H9 (cell line): ENCODE data around the gene FBXL13. TPM values are rescaled to one million over a fixed set of nuclear protein-coding genes. Genes with fewer than 3 reads are reported as not detected.

ENCODE experiments used
- DNase-seq: peaks from one replicate; pipeline ENCODE4 v3.0.0-alpha.2; 2017
- H2AFZ ChIP-seq: one replicate; pipeline ENCODE4 v1.6.1; 2013; ENCODE audit warnings: mild to moderate bottlenecking, low read length, control low read depth, moderate library complexity
- H2AK5ac ChIP-seq: 2 replicates; pipeline ENCODE4 v1.6.1; 2013; ENCODE audit warnings: low read length, control low read depth, mixed read lengths; ENCODE audit not compliant: insufficient read length
- H2BK120ac ChIP-seq: one replicate; pipeline ENCODE4 v1.6.1; 2013; ENCODE audit warnings: low read depth, mild to moderate bottlenecking, low read length, control low read depth, inconsistent platforms; ENCODE audit not compliant: poor library complexity, severe bottlenecking
- H2BK12ac ChIP-seq: 2 replicates; pipeline ENCODE4 v1.6.1; 2013; ENCODE audit warnings: low read length, control low read depth, mixed read lengths, low read depth; ENCODE audit not compliant: insufficient read length
- H2BK15ac ChIP-seq: 2 replicates; pipeline ENCODE4 v1.6.1; 2013; ENCODE audit warnings: low read depth, low read length, control low read depth
- H2BK20ac ChIP-seq: one replicate; pipeline ENCODE4 v1.6.1; 2013; ENCODE audit warnings: low read depth, mild to moderate bottlenecking, low read length, control low read depth, inconsistent platforms; ENCODE audit not compliant: poor library complexity, severe bottlenecking
- H2BK5ac ChIP-seq: 2 replicates; pipeline ENCODE4 v1.6.1; 2013; ENCODE audit warnings: low read length, control low read depth, mixed read lengths; ENCODE audit not compliant: insufficient read length
- H3K14ac ChIP-seq: 2 replicates; pipeline ENCODE4 v1.6.1; 2013; ENCODE audit warnings: low read length, control low read depth; ENCODE audit not compliant: insufficient read depth
- H3K18ac ChIP-seq: 2 replicates; pipeline ENCODE4 v1.6.1; 2013; ENCODE audit warnings: low read depth, mild to moderate bottlenecking, mixed read lengths, low read length, control low read depth; ENCODE audit not compliant: insufficient read length
- H3K23ac ChIP-seq: 2 replicates; pipeline ENCODE4 v1.6.1; 2013; ENCODE audit warnings: low read length, control low read depth, mixed read lengths, low read depth; ENCODE audit not compliant: insufficient read length
- H3K23me2 ChIP-seq: 2 replicates; pipeline ENCODE4 v1.6.1; 2013; ENCODE audit warnings: low read depth, mild to moderate bottlenecking, mixed read lengths, low read length, control low read depth; ENCODE audit not compliant: insufficient read length, poor library complexity, severe bottlenecking
- H3K27ac ChIP-seq: 2 replicates; pipeline ENCODE4 v1.5.1; 2013; ENCODE audit warnings: low read length, control low read depth, mixed read lengths, low read depth; ENCODE audit not compliant: insufficient read length
- H3K27me3 ChIP-seq: 2 replicates; pipeline ENCODE4 v1.6.1; 2013; ENCODE audit warnings: low read length, control low read depth, inconsistent platforms; ENCODE audit not compliant: insufficient read depth
- H3K4ac ChIP-seq: 2 replicates; pipeline ENCODE4 v1.6.1; 2013; ENCODE audit warnings: low read depth, mild to moderate bottlenecking, control low read depth, inconsistent platforms, low read length, moderate library complexity
- H3K4me1 ChIP-seq: 2 replicates; pipeline ENCODE4 v1.6.1; 2013; ENCODE audit warnings: low read length, control low read depth, inconsistent platforms; ENCODE audit not compliant: insufficient read depth
- H3K4me2 ChIP-seq: 2 replicates; pipeline ENCODE4 v1.6.1; 2013; ENCODE audit warnings: low read length, control low read depth, mixed read lengths; ENCODE audit not compliant: insufficient read length, insufficient read depth
- H3K56ac ChIP-seq: 2 replicates; pipeline ENCODE4 v1.6.1; 2013; ENCODE audit warnings: low read depth, mild to moderate bottlenecking, mixed read lengths, low read length, control low read depth; ENCODE audit not compliant: insufficient read length
- H3K79me1 ChIP-seq: 2 replicates; pipeline ENCODE4 v1.6.1; 2013; ENCODE audit warnings: low read depth, mild to moderate bottlenecking, moderate library complexity, low read length, control low read depth, inconsistent platforms; ENCODE audit not compliant: insufficient read depth, poor library complexity, severe bottlenecking
- H3K79me2 ChIP-seq: 2 replicates; pipeline ENCODE4 v1.6.1; 2013; ENCODE audit warnings: low read length, control low read depth, inconsistent platforms; ENCODE audit not compliant: insufficient read depth
- H3K9ac ChIP-seq: 2 replicates; pipeline ENCODE4 v1.6.1; 2013; ENCODE audit warnings: low read length, control low read depth, mixed read lengths; ENCODE audit not compliant: insufficient read length; ENCODE audit errors: extremely low read depth
- H3K9me3 ChIP-seq: one replicate; pipeline ENCODE4 v1.6.1; 2013; ENCODE audit warnings: low read depth, low read length, inconsistent platforms; ENCODE audit not compliant: control insufficient read depth
- H3T11ph ChIP-seq: one replicate; pipeline ENCODE4 v1.6.1; 2013; ENCODE audit warnings: mild to moderate bottlenecking, low read length, control low read depth, inconsistent platforms
- H4K20me1 ChIP-seq: one replicate; pipeline ENCODE4 v1.6.1; 2013; ENCODE audit not compliant: control insufficient read depth, insufficient read length, insufficient read depth
- H4K5ac ChIP-seq: 2 replicates; pipeline ENCODE4 v1.6.1; 2013; ENCODE audit warnings: low read depth, mild to moderate bottlenecking, mixed read lengths, low read length, control low read depth; ENCODE audit not compliant: insufficient read length
- H4K8ac ChIP-seq: replicated peaks from 2 replicates; pipeline ENCODE4 v1.6.1; 2013; ENCODE audit warnings: low read length, control low read depth, mixed read lengths, low read depth; ENCODE audit not compliant: insufficient read length
- H4K91ac ChIP-seq: 2 replicates; pipeline ENCODE4 v1.6.1; 2013; ENCODE audit warnings: low read depth, mild to moderate bottlenecking, moderate library complexity, mixed read lengths, low read length, control low read depth; ENCODE audit not compliant: insufficient read length
- H3K27ac Mint-ChIP-seq, 3 experiments: 2 replicates in 2 of 3; 3 replicates in 1 of 3; pipeline ENCODE4 v1.8.0; 2020 to 2021; ENCODE audit warnings: mixed read lengths in 3 of 3, mild to moderate bottlenecking in 1 of 3, moderate library complexity in 1 of 3
- H3K27me3 Mint-ChIP-seq: 2 replicates; pipeline ENCODE4 v1.8.0; 2021; ENCODE audit warnings: low read depth, mild to moderate bottlenecking, moderate library complexity, mixed read lengths
- H3K36me3 Mint-ChIP-seq, 3 experiments: 2 replicates in 2 of 3; 3 replicates in 1 of 3; pipeline ENCODE4 v1.8.0; 2020 to 2021; ENCODE audit warnings: low read depth in 3 of 3, mixed read lengths in 3 of 3; ENCODE audit not compliant: insufficient read depth in 1 of 3
- H3K4me1 Mint-ChIP-seq, 2 experiments: 2 replicates each; pipeline ENCODE4 v1.8.0; 2020; ENCODE audit warnings: mixed read lengths in 2 of 2
- H3K4me3 Mint-ChIP-seq, 2 experiments: 2 replicates in 1 of 2; 3 replicates in 1 of 2; pipeline ENCODE4 v1.8.0; 2020 to 2021; ENCODE audit warnings: mild to moderate bottlenecking in 2 of 2, mixed read lengths in 2 of 2, moderate library complexity in 1 of 2
- H3K9me3 Mint-ChIP-seq, 2 experiments: 2 replicates in 1 of 2; 3 replicates in 1 of 2; pipeline ENCODE4 v1.8.0; 2020; ENCODE audit warnings: mild to moderate bottlenecking in 2 of 2, mixed read lengths in 2 of 2, moderate library complexity in 1 of 2
- WGBS: extraction: QIAGEN DNeasy Blood & Tissue Kit; methylation state at CpG from one replicate; pipeline ENCODE4 v1.1.7; 2013; ENCODE audit warnings: missing lambda C conversion rate, low lambda C conversion rate, mixed read lengths; ENCODE audit not compliant: insufficient read length; ENCODE audit errors: extremely low coverage; 5-methylcytosine and 5-hydroxymethylcytosine counted together
- total RNA-seq: library from RNA; stranded (reverse); gene quantifications from 2 replicates; pipeline ENCODE4 v1.2.1, GENCODE V29; 2021
- TF ChIP-seq, protein P1 (sequence below): fragments of 200-600 bp; sonication (generic); conservative IDR thresholded peaks from 3 replicates; pipeline ENCODE4 v1.8.0; 2021; ENCODE audit warnings: antibody characterized with exemption, mild to moderate bottlenecking

The FBXL13 gene
- total RNA-seq, 1 experiment from 2014 or later: 4.4 TPM

DNA sequence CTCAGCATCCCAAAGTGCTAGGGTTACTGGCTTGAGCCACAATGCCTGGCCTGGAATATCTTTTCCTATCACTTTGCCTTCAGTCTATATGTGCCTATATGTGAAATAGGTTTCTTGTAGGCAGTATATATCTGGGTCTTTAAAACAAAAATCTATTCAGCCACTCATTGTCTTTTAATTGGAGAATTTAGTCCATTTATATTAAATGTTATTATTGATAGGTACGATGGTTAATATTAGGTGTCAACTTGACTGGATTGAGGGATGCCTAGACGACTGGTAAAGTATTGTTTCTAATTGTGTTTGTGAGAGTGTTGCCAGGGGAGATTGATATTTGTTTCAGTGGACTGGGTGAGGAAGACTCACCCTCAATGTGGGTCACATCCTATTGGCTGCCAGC is 73.4 kb downstream of the FBXL13 start:
- no peak for DNase-seq
- H3K9me3 ChIP-seq: no peaks in the 10 kb centered on the region
- H2AK5ac ChIP-seq: no peak overlapping the region
- H3K4me2 ChIP-seq: no peak overlapping the region
- no peak overlapping the region for H3K4ac ChIP-seq
- H3T11ph ChIP-seq: no peak overlapping the region
- peaks cover 9 to 10% of the 10 kb centered on the region in 2 experiments; a peak in 4 of 5 replicates for H3K9me3 Mint-ChIP-seq
- H4K5ac ChIP-seq: no peak overlapping the region
- H3K36me3 Mint-ChIP-seq: peaks cover 3 to 12% (median 9%) of the 10 kb centered on the region in 3 experiments; a peak in 6 of 7 replicates
- H3K27ac ChIP-seq: no peak overlapping the region
- no peaks in the 10 kb centered on the region for H3K4me1 ChIP-seq
- no peaks in the 10 kb centered on the region for H3K4me1 Mint-ChIP-seq
- H2AFZ ChIP-seq: no peak overlapping the region
- H3K4me3 Mint-ChIP-seq: no peak overlapping the region
- no peak overlapping the region for H3K23ac ChIP-seq
- H3K27me3 Mint-ChIP-seq: no peaks in the 10 kb centered on the region; the same call in none of the 2 replicates
- no peak overlapping the region for H2BK120ac ChIP-seq
- H4K91ac ChIP-seq: no peak overlapping the region
- H3K9ac ChIP-seq: no peak overlapping the region
- TF ChIP-seq, protein P1, sequence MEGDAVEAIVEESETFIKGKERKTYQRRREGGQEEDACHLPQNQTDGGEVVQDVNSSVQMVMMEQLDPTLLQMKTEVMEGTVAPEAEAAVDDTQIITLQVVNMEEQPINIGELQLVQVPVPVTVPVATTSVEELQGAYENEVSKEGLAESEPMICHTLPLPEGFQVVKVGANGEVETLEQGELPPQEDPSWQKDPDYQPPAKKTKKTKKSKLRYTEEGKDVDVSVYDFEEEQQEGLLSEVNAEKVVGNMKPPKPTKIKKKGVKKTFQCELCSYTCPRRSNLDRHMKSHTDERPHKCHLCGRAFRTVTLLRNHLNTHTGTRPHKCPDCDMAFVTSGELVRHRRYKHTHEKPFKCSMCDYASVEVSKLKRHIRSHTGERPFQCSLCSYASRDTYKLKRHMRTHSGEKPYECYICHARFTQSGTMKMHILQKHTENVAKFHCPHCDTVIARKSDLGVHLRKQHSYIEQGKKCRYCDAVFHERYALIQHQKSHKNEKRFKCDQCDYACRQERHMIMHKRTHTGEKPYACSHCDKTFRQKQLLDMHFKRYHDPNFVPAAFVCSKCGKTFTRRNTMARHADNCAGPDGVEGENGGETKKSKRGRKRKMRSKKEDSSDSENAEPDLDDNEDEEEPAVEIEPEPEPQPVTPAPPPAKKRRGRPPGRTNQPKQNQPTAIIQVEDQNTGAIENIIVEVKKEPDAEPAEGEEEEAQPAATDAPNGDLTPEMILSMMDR: no peak
- H3K23me2 ChIP-seq: no peaks in the 10 kb centered on the region
- H2BK15ac ChIP-seq: no peak overlapping the region
- H3K18ac ChIP-seq: no peak overlapping the region
- H3K27ac Mint-ChIP-seq: no peak overlapping the region
- H4K20me1 ChIP-seq: no peaks in the 10 kb centered on the region
- no peak overlapping the region for H3K56ac ChIP-seq
- no peaks in the 10 kb centered on the region for H3K79me2 ChIP-seq
- H2BK20ac ChIP-seq: no peak overlapping the region
- no peak overlapping the region for H2BK12ac ChIP-seq
- H3K14ac ChIP-seq: no peak overlapping the region
- no peak overlapping the region for H2BK5ac ChIP-seq
- 100% methylated on average over 1 of the region's 2 CpGs for WGBS
- H4K8ac ChIP-seq: no peak overlapping the region
- H3K79me1 ChIP-seq: no peaks in the 10 kb centered on the region
- H3K27me3 ChIP-seq: no peaks in the 10 kb centered on the region
